ENCODE measurements around the gene ACAA1.
"Not testable (repeated sequence)": the region's sequence is repeated elsewhere in the genome, so short reads cannot be mapped to it uniquely, and the experiment has no call there.

The ACAA1 gene

GRCh38 chr3:38084334-38085310, 52.3 kb downstream of the ACAA1 start:
- Histone ChIP-seq H3K27ac (ENCODE audit: low read depth, low read length, severe bottlenecking) (no peak overlapping the region), H3K4me3 (ENCODE audit: extremely low read depth, insufficient read depth, low read length, poor library complexity, severe bottlenecking) (no peak overlapping the region), H3K4me1 (ENCODE audit: control insufficient read depth, insufficient read depth, low read length, poor library complexity, severe bottlenecking) (no peaks in the 10 kb centered on the region), H3K36me3 (ENCODE audit: control insufficient read depth, insufficient read depth, low read length) (no peaks in the 10 kb centered on the region), H3K9me3 (ENCODE audit: control insufficient read depth, low read length) (peaks cover 7% of the 10 kb centered on the region)
- WGBS, 2 experiments (ENCODE audit: insufficient coverage in 2 of 2), result 92 to 93% methylated on average over 3 to 7 of the region's 7 CpGs

- Histone ChIP-seq H3K27ac (ENCODE audit: low read depth, low read length, severe bottlenecking) (no peak overlapping the region), H3K4me1 (ENCODE audit: control insufficient read depth, insufficient read depth, low read length, poor library complexity, severe bottlenecking) (no peaks in the 10 kb centered on the region), H3K9me3 (ENCODE audit: control insufficient read depth, low read length) (peaks cover 7% of the 10 kb centered on the region), H3K4me3 (ENCODE audit: extremely low read depth, insufficient read depth, low read length, poor library complexity, severe bottlenecking) (no peak overlapping the region), H3K36me3 (ENCODE audit: control insufficient read depth, insufficient read depth, low read length) (no peaks in the 10 kb centered on the region)
- 80 to 94% methylated on average over 7 to 13 of the region's 13 CpGs for WGBS, 2 experiments (ENCODE audit: insufficient coverage in 2 of 2)
These were observed 53.0 kb downstream of the ACAA1 start for GRCh38 chr3:38083871-38084333.

DNA sequence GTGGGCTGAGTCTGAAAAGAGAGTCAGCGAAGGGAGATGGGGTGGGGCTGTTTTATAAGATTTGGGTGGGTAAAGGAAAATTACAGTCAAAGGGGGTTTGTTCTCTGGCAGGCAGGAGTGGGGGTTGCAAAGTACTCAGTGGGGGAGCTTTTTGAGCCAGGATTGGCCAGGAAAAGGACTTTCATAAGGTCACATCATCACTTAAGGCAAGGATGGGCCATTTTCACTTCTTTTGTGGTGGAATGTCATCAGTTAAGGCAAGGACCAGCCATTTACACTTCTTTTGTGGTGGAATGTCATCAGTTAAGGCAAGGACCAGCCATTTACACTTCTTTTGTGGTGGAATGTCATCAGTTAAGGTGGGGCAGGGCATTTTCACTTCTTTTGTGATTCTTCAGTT, 53.7 kb downstream of the ACAA1 start:
- not testable (repeated sequence) for H3K9me3 ChIP-seq (ENCODE audit: control insufficient read depth, low read length); H3K4me3 ChIP-seq (ENCODE audit: extremely low read depth, insufficient read depth, low read length, poor library complexity, severe bottlenecking); H3K27ac ChIP-seq (ENCODE audit: low read depth, low read length, severe bottlenecking); H3K36me3 ChIP-seq (ENCODE audit: control insufficient read depth, insufficient read depth, low read length); H3K4me1 ChIP-seq (ENCODE audit: control insufficient read depth, insufficient read depth, low read length, poor library complexity, severe bottlenecking)
- no CpG with 5 or more reads among the region's 1 CpG for WGBS, 2 experiments (ENCODE audit: insufficient coverage in 2 of 2)

DNA sequence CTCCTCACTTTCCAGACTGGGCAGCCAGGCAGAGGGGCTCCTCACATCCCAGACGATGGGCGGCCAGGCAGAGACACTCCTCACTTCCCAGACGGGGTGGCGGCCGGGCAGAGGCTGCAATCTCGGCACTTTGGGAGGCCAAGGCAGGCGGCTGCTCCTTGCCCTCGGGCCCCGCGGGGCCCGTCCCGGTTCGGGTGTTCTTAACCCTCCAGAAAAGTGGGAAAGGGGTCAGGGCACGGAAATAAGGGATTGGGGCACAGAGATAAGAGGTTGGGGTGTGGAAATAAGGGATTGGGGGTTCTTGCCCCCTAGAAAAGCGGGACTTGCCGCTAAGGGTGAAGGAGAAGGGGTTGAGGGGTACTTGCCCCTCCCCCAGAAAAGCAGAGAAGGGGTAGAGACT, 54.6 kb downstream of the ACAA1 start:
- WGBS, 2 experiments (ENCODE audit: insufficient coverage in 2 of 2), result 84% methylated on average over 8 of the region's 16 CpGs; no CpG with 5 or more reads in 1 of the 2 experiments
- not testable (repeated sequence) for H3K4me1 ChIP-seq (ENCODE audit: control insufficient read depth, insufficient read depth, low read length, poor library complexity, severe bottlenecking); H3K9me3 ChIP-seq (ENCODE audit: control insufficient read depth, low read length); H3K36me3 ChIP-seq (ENCODE audit: control insufficient read depth, insufficient read depth, low read length); H3K27ac ChIP-seq (ENCODE audit: low read depth, low read length, severe bottlenecking); H3K4me3 ChIP-seq (ENCODE audit: extremely low read depth, insufficient read depth, low read length, poor library complexity, severe bottlenecking)

GRCh38 chr3:38077073-38077472, 59.9 kb downstream of the ACAA1 start:
- H3K4me1 ChIP-seq (ENCODE audit: control insufficient read depth, insufficient read depth, low read length, poor library complexity, severe bottlenecking); H3K9me3 ChIP-seq (ENCODE audit: control insufficient read depth, low read length); H3K36me3 ChIP-seq (ENCODE audit: control insufficient read depth, insufficient read depth, low read length); H3K4me3 ChIP-seq (ENCODE audit: extremely low read depth, insufficient read depth, low read length, poor library complexity, severe bottlenecking); H3K27ac ChIP-seq (ENCODE audit: low read depth, low read length, severe bottlenecking): not testable (repeated sequence)
- WGBS, 2 experiments (ENCODE audit: insufficient coverage in 2 of 2), result 67 to 78% methylated on average over 1 of the region's 3 CpGs

All from mesodermal cell (in vitro differentiated cells).